ENCODE measurements around the gene ERC2. TPM values are rescaled to one million over a fixed set of nuclear protein-coding genes. Genes with fewer than 3 reads are reported as not detected.

Gene ERC2
- total RNA-seq, 2 donors from 2014 or later: 1.2 TPM; not detected in 1

DNA sequence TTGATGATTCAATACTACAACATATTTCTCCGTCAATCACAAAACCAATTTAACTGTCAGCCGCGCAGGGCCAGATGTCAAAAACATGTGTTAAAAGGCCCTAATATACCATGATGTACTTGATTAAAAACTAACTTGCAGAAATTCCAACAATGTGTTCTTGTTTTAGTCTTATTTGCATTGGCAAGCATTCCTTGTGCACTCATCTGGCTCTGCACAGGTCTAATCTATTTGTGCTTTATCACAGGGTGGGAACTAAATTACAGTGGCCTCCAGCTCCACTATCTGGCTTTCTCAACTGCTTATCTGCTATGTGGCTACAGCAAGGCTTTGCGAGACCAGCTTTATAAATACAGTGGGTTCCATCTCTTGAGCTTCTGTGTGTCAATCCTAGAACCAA is 455.5 kb downstream of the ERC2 start:
- Histone ChIP-seq H3K27me3 (replicated peaks; ENCODE audit: insufficient read depth) (no peaks in the 10 kb centered on the region), H3K36me3 (no peaks in the 10 kb centered on the region), H3K4me1 (ENCODE audit: control insufficient read depth in 1 of 2, low read depth in 2 of 2) (no peaks in the 10 kb centered on the region), H3K4me3 (no peak overlapping the region), H3K9me3 (no peaks in the 10 kb centered on the region), H3K27ac (no peak overlapping the region)
- DNase-seq (ENCODE audit: low spot score): no peak
- ATAC-seq (ENCODE audit: insufficient number of reproducible peaks, low FRiP score, low read depth): no peak
- TF ChIP-seq CTCF (IDR thresholded peaks at IDR 0.05): no peak

- H3K9me3 ChIP-seq: no peaks in the 10 kb centered on the region
- no peak overlapping the region for H3K4me3 ChIP-seq
- no peaks in the 10 kb centered on the region for H3K36me3 ChIP-seq
- no peak for ATAC-seq (ENCODE audit: insufficient number of reproducible peaks, low FRiP score, low read depth)
- H3K4me1 ChIP-seq (ENCODE audit: control insufficient read depth in 1 of 2, low read depth in 2 of 2): no peaks in the 10 kb centered on the region
- no peak for DNase-seq (ENCODE audit: low spot score)
- no peak for TF ChIP-seq CTCF (IDR thresholded peaks at IDR 0.05)
- no peaks in the 10 kb centered on the region for H3K27me3 ChIP-seq (replicated peaks; ENCODE audit: insufficient read depth)
- no peak overlapping the region for H3K27ac ChIP-seq
Observed at GRCh38 chr3:56005196-56005805, 463.0 kb downstream of the ERC2 start.

- no peak for ATAC-seq (ENCODE audit: insufficient number of reproducible peaks, low FRiP score, low read depth)
- Histone ChIP-seq H3K36me3 (no peaks in the 10 kb centered on the region), H3K27me3 (replicated peaks; ENCODE audit: insufficient read depth) (no peaks in the 10 kb centered on the region), H3K4me3 (no peak overlapping the region), H3K9me3 (no peaks in the 10 kb centered on the region), H3K27ac (no peak overlapping the region), H3K4me1 (ENCODE audit: control insufficient read depth in 1 of 2, low read depth in 2 of 2) (no peaks in the 10 kb centered on the region)
- DNase-seq (ENCODE audit: low spot score): no peak
- TF ChIP-seq CTCF (IDR thresholded peaks at IDR 0.05): no peak
Observed at GRCh38 chr3:56003129-56003528, 465.1 kb downstream of the ERC2 start.

DNA sequence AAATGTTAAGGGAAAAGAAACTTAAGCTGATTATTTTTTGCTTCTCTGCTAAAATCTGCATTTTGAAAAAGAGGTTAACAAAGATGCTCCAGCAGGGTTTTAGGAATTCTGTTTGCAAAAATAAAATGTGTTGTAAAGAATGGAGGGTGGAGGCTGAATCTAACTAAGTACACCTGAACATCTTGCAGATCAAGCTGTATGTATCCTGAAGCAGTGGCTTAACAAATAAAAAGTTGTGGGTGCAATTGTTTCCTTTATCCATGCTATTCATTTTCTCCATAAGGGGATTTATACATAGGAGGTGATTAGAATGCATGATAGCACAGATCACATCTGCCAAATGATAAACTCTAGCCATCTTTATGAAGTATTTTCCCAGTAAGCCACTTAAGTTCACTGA is 466.3 kb downstream of the ERC2 start:
- Histone ChIP-seq H3K27ac (no peak overlapping the region), H3K4me1 (ENCODE audit: control insufficient read depth in 1 of 2, low read depth in 2 of 2) (no peaks in the 10 kb centered on the region), H3K9me3 (no peaks in the 10 kb centered on the region), H3K27me3 (replicated peaks; ENCODE audit: insufficient read depth) (no peaks in the 10 kb centered on the region), H3K4me3 (no peak overlapping the region), H3K36me3 (no peaks in the 10 kb centered on the region)
- no peak for TF ChIP-seq CTCF (IDR thresholded peaks at IDR 0.05)
- DNase-seq (ENCODE audit: low spot score): no peak
- ATAC-seq (ENCODE audit: insufficient number of reproducible peaks, low FRiP score, low read depth): no peak

DNA sequence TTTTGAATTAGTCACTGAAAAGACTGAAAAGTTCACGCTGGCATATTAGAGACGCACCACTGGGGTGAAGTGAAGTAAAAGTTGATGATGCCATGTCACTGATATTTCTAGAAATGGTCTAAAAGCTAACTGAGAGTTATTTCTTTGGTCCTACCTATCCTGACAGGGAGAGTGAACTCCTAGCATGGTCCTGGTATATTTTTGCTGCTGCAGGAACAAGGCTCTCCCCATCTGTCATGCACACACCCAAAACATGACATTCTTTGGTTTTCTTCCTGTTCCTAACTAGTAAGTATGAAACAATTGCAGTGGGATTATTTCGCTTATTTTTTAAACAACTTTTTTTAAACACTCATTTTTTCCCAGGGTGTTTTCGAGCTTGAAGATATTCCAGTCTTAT is 466.7 kb downstream of the ERC2 start:
- H3K4me3 ChIP-seq: no peak overlapping the region
- H3K27ac ChIP-seq: no peak overlapping the region
- DNase-seq (ENCODE audit: low spot score) (no peak), ATAC-seq (ENCODE audit: insufficient number of reproducible peaks, low FRiP score, low read depth) (no peak)
- TF ChIP-seq CTCF (IDR thresholded peaks at IDR 0.05): no peak
- no peaks in the 10 kb centered on the region for H3K9me3 ChIP-seq
- no peaks in the 10 kb centered on the region for H3K36me3 ChIP-seq
- H3K27me3 ChIP-seq (replicated peaks; ENCODE audit: insufficient read depth): no peaks in the 10 kb centered on the region
- H3K4me1 ChIP-seq (ENCODE audit: control insufficient read depth in 1 of 2, low read depth in 2 of 2): no peaks in the 10 kb centered on the region
